Neutrophil (primary cell): ENCODE results near the gene ADGRG6.

Experiments
- H3K27ac ChIP-seq: fragments of 200-600 bp; sonication (generic); 2 replicates; pipeline ENCODE4 v1.5.1; 2016; ENCODE audit warnings: mild to moderate bottlenecking, moderate library complexity
- H3K27me3 ChIP-seq: fragments of 200-600 bp; sonication (generic); 2 replicates; pipeline ENCODE4 v1.6.0; 2016; ENCODE audit warnings: mild to moderate bottlenecking
- H3K36me3 ChIP-seq: fragments of 200-600 bp; sonication (generic); 2 replicates; pipeline ENCODE4 v1.5.1; 2017
- H3K4me1 ChIP-seq, 2 experiments: fragments of 200-600 bp in 1 of 2; sonication (generic) in 1 of 2; 1 replicate in 1 of 2; 2 replicates in 1 of 2; pipeline versions ENCODE4 v1.5.1 to v1.6.1; 2013 to 2016; ENCODE audit warnings: low read depth in 1 of 2, low read length in 1 of 2, mild to moderate bottlenecking in 1 of 2, moderate library complexity in 1 of 2; ENCODE audit not compliant: control insufficient read depth in 1 of 2, insufficient read depth in 1 of 2
- H3K4me3 ChIP-seq, 2 experiments: fragments of 200-600 bp in 1 of 2; sonication (generic) in 1 of 2; 1 replicate in 1 of 2; 2 replicates in 1 of 2; pipeline ENCODE4 v1.5.1; 2013 to 2016; ENCODE audit warnings: low read depth in 1 of 2, low read length in 1 of 2, mild to moderate bottlenecking in 1 of 2, moderate library complexity in 1 of 2
- H3K9me3 ChIP-seq: fragments of 200-600 bp; sonication (generic); 2 replicates; pipeline ENCODE4 v1.5.1; 2016
- TF ChIP-seq, protein P1 (sequence below): fragments of 200-600 bp; sonication (generic); IDR thresholded peaks from 2 replicates; pipeline ENCODE4 v1.5.1; 2016; ENCODE audit warnings: antibody characterized with exemption

ADGRG6 gene

DNA sequence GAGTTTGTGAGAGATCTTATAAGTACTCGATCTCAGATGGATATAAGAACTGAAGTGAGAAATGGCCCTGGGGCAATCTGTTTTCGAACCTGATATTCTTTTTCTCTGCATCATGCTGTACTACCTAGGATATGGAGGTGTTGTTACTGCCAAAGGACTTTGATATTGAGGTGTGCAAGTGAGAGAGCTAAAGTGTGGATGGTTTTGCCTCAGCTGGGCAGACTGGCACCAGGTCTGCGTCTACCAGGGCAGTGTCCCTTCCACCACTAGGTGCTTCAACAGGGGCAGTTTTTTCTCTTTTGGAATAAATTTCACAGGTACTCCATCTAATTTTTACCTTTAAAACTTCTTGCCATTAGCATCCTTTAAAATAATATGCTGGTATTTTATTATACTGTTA is 35.0 kb downstream of the ADGRG6 start:
- H3K27ac ChIP-seq = no peak overlapping the region
- no peaks in the 10 kb centered on the region for H3K9me3 ChIP-seq
- no peaks in the 10 kb centered on the region for H3K27me3 ChIP-seq
- H3K4me1 ChIP-seq = no peaks in the 10 kb centered on the region
- no peak overlapping the region for H3K4me3 ChIP-seq
- no peaks in the 10 kb centered on the region for H3K36me3 ChIP-seq
- TF ChIP-seq, protein P1, sequence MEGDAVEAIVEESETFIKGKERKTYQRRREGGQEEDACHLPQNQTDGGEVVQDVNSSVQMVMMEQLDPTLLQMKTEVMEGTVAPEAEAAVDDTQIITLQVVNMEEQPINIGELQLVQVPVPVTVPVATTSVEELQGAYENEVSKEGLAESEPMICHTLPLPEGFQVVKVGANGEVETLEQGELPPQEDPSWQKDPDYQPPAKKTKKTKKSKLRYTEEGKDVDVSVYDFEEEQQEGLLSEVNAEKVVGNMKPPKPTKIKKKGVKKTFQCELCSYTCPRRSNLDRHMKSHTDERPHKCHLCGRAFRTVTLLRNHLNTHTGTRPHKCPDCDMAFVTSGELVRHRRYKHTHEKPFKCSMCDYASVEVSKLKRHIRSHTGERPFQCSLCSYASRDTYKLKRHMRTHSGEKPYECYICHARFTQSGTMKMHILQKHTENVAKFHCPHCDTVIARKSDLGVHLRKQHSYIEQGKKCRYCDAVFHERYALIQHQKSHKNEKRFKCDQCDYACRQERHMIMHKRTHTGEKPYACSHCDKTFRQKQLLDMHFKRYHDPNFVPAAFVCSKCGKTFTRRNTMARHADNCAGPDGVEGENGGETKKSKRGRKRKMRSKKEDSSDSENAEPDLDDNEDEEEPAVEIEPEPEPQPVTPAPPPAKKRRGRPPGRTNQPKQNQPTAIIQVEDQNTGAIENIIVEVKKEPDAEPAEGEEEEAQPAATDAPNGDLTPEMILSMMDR = no peak

DNA sequence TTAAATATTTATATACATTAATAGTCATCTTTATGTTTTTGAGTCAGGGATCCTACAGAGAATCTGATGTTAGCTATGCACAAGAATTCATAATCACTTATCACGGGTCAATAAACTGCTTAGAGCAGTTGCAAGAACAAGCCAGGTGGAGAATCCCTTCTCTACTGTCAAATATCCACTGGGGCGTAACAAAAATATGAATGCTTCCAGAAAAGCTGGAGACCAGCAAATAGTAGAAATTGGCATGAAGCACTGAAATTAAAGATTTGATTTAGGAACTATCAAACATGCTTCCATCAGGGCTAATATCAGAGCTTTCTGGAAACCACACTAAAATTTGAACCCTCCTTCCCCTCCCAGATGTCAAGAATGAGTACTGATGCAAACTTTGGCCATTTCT is 37.3 kb downstream of the ADGRG6 start:
- H3K36me3 ChIP-seq = no peaks in the 10 kb centered on the region
- H3K27me3 ChIP-seq = no peaks in the 10 kb centered on the region
- no peak overlapping the region for H3K27ac ChIP-seq
- TF ChIP-seq, protein P1 = no peak
- H3K4me1 ChIP-seq = no peaks in the 10 kb centered on the region
- no peaks in the 10 kb centered on the region for H3K9me3 ChIP-seq
- no peak overlapping the region for H3K4me3 ChIP-seq

DNA sequence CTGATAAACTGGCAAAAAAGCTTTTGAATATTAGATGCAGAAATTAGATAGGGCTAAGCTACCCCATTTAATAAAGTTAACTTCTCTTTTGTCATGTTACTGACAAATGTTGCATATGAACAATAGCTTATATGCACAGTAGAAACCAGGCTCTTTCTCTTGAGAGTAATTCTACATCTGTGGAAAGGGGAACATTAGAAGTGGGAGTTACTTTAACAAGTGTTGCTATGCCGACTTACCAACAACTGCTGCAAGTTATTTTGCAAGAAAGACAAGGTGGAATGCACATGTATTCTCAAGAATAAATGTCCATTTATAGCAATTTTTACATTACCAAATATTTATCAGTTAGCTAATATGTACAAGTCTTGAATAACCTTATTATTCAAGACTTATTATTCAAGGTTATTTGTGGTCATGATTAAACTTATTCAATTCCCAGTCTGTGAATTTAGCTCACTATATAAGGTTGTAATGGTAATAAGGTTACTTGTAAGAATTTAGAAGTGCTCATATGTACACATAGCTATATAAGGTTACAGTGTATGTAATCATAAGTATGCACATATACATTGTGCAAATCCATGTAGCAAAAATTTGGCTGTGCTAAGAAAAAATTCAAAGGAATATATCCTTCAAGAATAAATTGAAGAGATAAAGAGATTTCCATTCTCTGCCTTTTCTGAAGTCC is 38.3 kb downstream of the ADGRG6 start:
- no peaks in the 10 kb centered on the region for H3K36me3 ChIP-seq
- TF ChIP-seq, protein P1 = no peak

DNA sequence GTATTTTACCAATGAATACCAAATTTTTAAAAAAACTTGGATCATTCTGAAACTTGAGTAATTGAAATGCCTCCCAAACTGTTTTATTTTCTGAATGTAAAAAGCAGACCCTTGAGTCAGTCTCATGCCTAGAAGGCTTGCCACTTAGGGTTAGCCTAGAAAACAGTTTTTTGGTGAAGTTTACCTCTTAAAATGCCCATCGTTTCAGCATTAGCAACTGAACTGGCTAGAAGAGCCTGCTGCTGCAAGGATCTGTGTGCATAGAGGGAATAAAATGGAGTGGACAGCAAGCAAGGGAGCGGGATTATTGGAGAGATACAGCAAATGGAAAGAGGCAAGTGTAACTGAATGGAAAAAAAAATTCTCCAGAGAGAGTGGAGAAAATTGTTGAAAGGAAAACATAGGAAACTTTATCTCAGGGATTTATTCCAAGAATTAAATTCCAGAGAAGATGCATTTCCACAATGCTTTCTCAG is 40.1 kb downstream of the ADGRG6 start:
- TF ChIP-seq, protein P1 = no peak
- no peaks in the 10 kb centered on the region for H3K4me1 ChIP-seq
- no peak overlapping the region for H3K27ac ChIP-seq
- H3K4me3 ChIP-seq = no peak overlapping the region
- H3K9me3 ChIP-seq = no peaks in the 10 kb centered on the region
- no peaks in the 10 kb centered on the region for H3K36me3 ChIP-seq
- no peaks in the 10 kb centered on the region for H3K27me3 ChIP-seq

More for the DNA sequence above, 38.3 kb downstream of the ADGRG6 start:
- no peaks in the 10 kb centered on the region for H3K9me3 ChIP-seq
- H3K4me1 ChIP-seq = no peaks in the 10 kb centered on the region
- no peak overlapping the region for H3K27ac ChIP-seq
- no peak overlapping the region for H3K4me3 ChIP-seq
- no peaks in the 10 kb centered on the region for H3K27me3 ChIP-seq

DNA sequence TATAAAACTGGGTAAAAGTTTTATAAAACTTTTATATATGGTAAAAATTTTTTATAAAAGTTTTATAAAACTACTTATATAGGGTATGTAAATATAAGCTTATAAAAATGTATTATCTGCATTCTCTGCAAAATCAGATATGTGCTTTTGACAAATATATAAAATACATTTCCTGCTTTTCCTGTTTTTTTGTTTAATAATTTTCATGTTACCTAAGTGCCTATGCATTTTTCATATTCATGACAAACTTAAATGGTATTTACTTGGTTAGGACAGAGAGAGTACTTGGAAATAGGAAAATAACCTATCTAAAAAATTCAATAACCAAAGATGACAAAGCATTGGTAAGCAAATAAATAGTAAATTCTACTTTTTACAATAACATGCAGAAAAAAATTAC is 41.2 kb downstream of the ADGRG6 start:
- H3K4me3 ChIP-seq = no peak overlapping the region
- no peaks in the 10 kb centered on the region for H3K9me3 ChIP-seq
- H3K27me3 ChIP-seq = no peaks in the 10 kb centered on the region
- H3K36me3 ChIP-seq = no peaks in the 10 kb centered on the region
- no peak overlapping the region for H3K27ac ChIP-seq
- H3K4me1 ChIP-seq = no peaks in the 10 kb centered on the region
- TF ChIP-seq, protein P1 = no peak
